OCI-LY7 (cell line): Measurements from ENCODE around the gene CDC37L1. TPM values are rescaled to one million over a fixed set of nuclear protein-coding genes. Genes with fewer than 3 reads are reported as not detected.

Source experiments
- BruUV-seq: library from RNA; stranded (reverse); fragments of 400-500 nt; replicated peaks from 2 replicates; lab custom pipeline; 2021; lab: Mats Ljungman, UMichigan
- CTCF ChIA-PET: fragments of 300-600 bp; sonication (Branson Sonifier 250); formaldehyde crosslinking; loops from one replicate; lab custom pipeline; 2022; ENCODE audit warnings: antibody characterized with exemption; ENCODE audit not compliant: unreplicated experiment; lab: Charles Lee
- POLR2A ChIA-PET: fragments of 300-600 bp; sonication (Branson Sonifier 250); formaldehyde crosslinking; loops from one replicate; lab custom pipeline; 2022; ENCODE audit warnings: antibody characterized with exemption; lab: Charles Lee
- DNase-seq: peaks from one replicate; pipeline ENCODE4 v3.0.0-alpha.2; 2015; ENCODE audit warnings: low spot score
- H2AFZ ChIP-seq: fragments of 200-600 bp; sonication (generic), shearing (Covaris generic); 2 replicates; pipeline ENCODE4 v1.6.1; 2014; ENCODE audit warnings: mild to moderate bottlenecking, antibody characterized with exemption, low read length, moderate library complexity
- H3K27ac ChIP-seq: fragments of 200-600 bp; sonication (generic); 2 replicates; pipeline ENCODE4 v1.5.1; 2014; ENCODE audit warnings: mixed run types, low read depth, mild to moderate bottlenecking, moderate library complexity, low read length, inconsistent platforms; ENCODE audit not compliant: poor library complexity, severe bottlenecking
- H3K36me3 ChIP-seq: fragments of 200-600 bp; sonication (generic); 2 replicates; pipeline ENCODE4 v1.6.1; 2014; ENCODE audit warnings: mild to moderate bottlenecking, antibody characterized with exemption, low read length, moderate library complexity, mixed read lengths; ENCODE audit not compliant: insufficient read depth
- H3K4me1 ChIP-seq: fragments of 200-600 bp; sonication (generic); 2 replicates; pipeline ENCODE4 v1.5.1; 2014; ENCODE audit warnings: mild to moderate bottlenecking, low read length; ENCODE audit not compliant: insufficient read depth, poor library complexity, severe bottlenecking
- H3K4me2 ChIP-seq: fragments of 200-600 bp; sonication (generic); 2 replicates; pipeline ENCODE4 v1.6.1; 2014; ENCODE audit warnings: mild to moderate bottlenecking, low read length
- H3K4me3 ChIP-seq: fragments of 200-600 bp; sonication (generic); 2 replicates; pipeline ENCODE4 v1.5.1; 2014; ENCODE audit warnings: mild to moderate bottlenecking, low read depth, low read length; ENCODE audit not compliant: poor library complexity, severe bottlenecking
- H3K79me2 ChIP-seq: fragments of 200-600 bp; sonication (generic); 2 replicates; pipeline ENCODE4 v1.6.1; 2016; ENCODE audit warnings: low read depth, mild to moderate bottlenecking, low read length, moderate library complexity, mixed read lengths; ENCODE audit not compliant: insufficient read depth
- H3K9me2 ChIP-seq: fragments of 200-600 bp; sonication (generic); 2 replicates; pipeline ENCODE4 v1.6.1; 2016; ENCODE audit warnings: mild to moderate bottlenecking, low read length, mixed read lengths; ENCODE audit not compliant: insufficient read depth
- H3K9me3 ChIP-seq: fragments of 200-600 bp; sonication (generic); 2 replicates; pipeline ENCODE4 v1.6.1; 2014; ENCODE audit warnings: mild to moderate bottlenecking, mixed run types, low read length, mixed read lengths
- H4K20me1 ChIP-seq: fragments of 200-600 bp; sonication (generic); 2 replicates; pipeline ENCODE4 v1.6.1; 2014; ENCODE audit warnings: mild to moderate bottlenecking, antibody characterized with exemption, low read length, moderate library complexity, mixed read lengths; ENCODE audit not compliant: insufficient read depth
- EZH2phosphoT487 ChIP-seq: fragments of 200-600 bp; sonication (generic); IDR thresholded peaks from 2 replicates; pipeline ENCODE4 v1.6.1; 2018; ENCODE audit warnings: low read depth, borderline replicate concordance, mild to moderate bottlenecking, mixed run types, antibody characterized with exemption, low read length, moderate library complexity, mixed read lengths
- intact Hi-C: fragments of 100-400 bp; cut with micrococcal nuclease; formaldehyde crosslinking; loops from one replicate; pipeline ENCODE4 v1.10.0; 2022; ENCODE audit not compliant: unreplicated experiment
- total RNA-seq, 2 experiments: library from RNA; depleted of rRNA in 1 of 2; stranded (reverse); fragments of >200 nt in 1 of 2; shearing (Covaris generic) in 1 of 2; gene quantifications; 2 replicates each; pipeline ENCODE4 v1.2.3, GENCODE V29; 2014 to 2022
- TF ChIP-seq, protein P1 (sequence below): fragments of 200-600 bp; sonication (generic); conservative IDR thresholded peaks from 2 replicates; pipeline ENCODE4 v1.5.1; 2014; ENCODE audit warnings: mild to moderate bottlenecking, antibody characterized with exemption, low read length, moderate library complexity, mixed read lengths

Gene CDC37L1
- total RNA-seq, 2 experiments from 2014 or later, result 9.3 to 11.7 TPM

DNA sequence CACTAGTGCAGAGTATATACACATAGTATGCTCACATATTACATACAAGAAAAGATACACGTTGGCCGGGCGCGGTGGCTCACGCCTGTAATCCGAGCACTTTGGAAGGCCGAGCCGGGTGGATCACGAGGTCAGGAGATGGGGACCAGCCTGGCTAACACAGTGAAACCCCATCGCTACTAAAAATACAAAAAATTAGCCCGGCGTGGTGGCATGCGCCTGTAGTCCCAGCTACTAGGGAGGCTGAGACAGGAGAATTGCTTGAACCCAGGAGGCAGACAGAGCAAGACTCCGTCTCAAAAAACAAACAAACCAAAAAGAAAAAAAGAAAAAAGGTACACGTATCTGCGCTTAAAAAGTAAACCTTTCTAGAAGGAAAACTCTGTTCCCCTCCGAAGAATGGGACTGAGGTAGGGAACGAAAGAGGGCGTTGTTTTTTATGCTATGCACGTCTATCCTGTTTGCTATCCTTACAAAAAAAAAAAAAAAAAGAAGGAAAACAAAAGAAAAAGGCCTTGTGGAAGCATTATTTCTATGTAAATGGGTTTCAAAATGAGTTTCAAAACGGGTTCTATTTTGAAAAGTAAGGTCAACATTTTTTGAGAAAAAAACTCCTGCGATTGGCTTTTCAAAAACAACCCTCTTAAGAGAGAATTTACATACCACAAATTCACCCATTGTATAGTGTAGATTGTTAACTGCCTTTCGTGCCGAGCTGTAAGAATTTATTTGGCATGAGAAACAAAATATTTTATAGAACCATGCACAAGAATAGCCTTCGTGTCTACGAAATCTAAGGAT is 60.4 kb downstream of the CDC37L1 start:
- H3K9me3 ChIP-seq, result no peaks in the 10 kb centered on the region
- peaks cover 3% of the 10 kb centered on the region; the same call in 1 of the 2 replicates for H4K20me1 ChIP-seq
- peaks cover 1% of the 10 kb centered on the region; the same call in 1 of the 2 replicates for H3K36me3 ChIP-seq
- TF ChIP-seq, protein P1, sequence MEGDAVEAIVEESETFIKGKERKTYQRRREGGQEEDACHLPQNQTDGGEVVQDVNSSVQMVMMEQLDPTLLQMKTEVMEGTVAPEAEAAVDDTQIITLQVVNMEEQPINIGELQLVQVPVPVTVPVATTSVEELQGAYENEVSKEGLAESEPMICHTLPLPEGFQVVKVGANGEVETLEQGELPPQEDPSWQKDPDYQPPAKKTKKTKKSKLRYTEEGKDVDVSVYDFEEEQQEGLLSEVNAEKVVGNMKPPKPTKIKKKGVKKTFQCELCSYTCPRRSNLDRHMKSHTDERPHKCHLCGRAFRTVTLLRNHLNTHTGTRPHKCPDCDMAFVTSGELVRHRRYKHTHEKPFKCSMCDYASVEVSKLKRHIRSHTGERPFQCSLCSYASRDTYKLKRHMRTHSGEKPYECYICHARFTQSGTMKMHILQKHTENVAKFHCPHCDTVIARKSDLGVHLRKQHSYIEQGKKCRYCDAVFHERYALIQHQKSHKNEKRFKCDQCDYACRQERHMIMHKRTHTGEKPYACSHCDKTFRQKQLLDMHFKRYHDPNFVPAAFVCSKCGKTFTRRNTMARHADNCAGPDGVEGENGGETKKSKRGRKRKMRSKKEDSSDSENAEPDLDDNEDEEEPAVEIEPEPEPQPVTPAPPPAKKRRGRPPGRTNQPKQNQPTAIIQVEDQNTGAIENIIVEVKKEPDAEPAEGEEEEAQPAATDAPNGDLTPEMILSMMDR, result no peak
- no peak for TF ChIP-seq EZH2phosphoT487
- H3K4me2 ChIP-seq, result peak overlapping the region; percentile 76
- intact Hi-C loops, result loop anchor here (1.0 to 5.0 kb wide), 5 partner anchors 53 to 698 kb away; partner anchors contain the start of genes CDC37L1, PLGRKT, PLPP6 and RCL1
- TSS peak; percentile 74 for BruUV-seq
- peak overlapping the region; percentile 89; the same call in 1 of the 2 replicates for H2AFZ ChIP-seq
- no peaks in the 10 kb centered on the region for H3K9me2 ChIP-seq
- peaks cover 49% of the 10 kb centered on the region for H3K79me2 ChIP-seq
- H3K4me3 ChIP-seq, result peak overlapping the region; percentile 86
- peaks cover 23% of the 10 kb centered on the region for H3K4me1 ChIP-seq
- POLR2A ChIA-PET, result interaction anchor here (0.6 to 2.6 kb wide), 15 partner anchors 21 to 698 kb away, joined by 3 to 10 read pairs (median 3); partner anchors contain the start of genes PLGRKT and PLPP6
- H3K27ac ChIP-seq, result peak overlapping the region; percentile 61
- peak; percentile 19 for DNase-seq
- CTCF ChIA-PET, result interaction anchor here (1.4 kb wide), 1 partner anchor 9 kb away, joined by 3 read pairs; no protein-coding TSS in a partner anchor

DNA sequence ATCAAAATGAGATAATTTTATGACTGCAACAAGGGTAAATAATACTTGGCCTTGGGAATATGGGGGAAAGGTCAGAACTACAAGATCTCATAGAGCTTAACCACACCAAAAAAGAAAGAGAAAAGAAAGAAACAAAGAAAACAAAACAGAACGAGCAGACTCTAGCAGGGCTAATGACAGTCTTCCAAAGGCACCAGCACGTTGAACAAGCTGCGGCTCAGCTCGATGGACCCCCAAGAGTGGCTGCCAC is 60.9 kb downstream of the CDC37L1 start:
- no peak for TF ChIP-seq EZH2phosphoT487
- TF ChIP-seq, protein P1, result no peak
- no TSS peak for BruUV-seq
- H3K27ac ChIP-seq, result peak overlapping the region; percentile 61
- H2AFZ ChIP-seq, result peak overlapping the region; percentile 89
- peaks cover 47% of the 10 kb centered on the region for H3K79me2 ChIP-seq
- H3K36me3 ChIP-seq, result no peaks in the 10 kb centered on the region
- H3K4me3 ChIP-seq, result peak overlapping the region; percentile 86
- H3K9me2 ChIP-seq, result no peaks in the 10 kb centered on the region
- H4K20me1 ChIP-seq, result peaks cover 3% of the 10 kb centered on the region; the same call in 1 of the 2 replicates
- DNase-seq, result no peak
- CTCF ChIA-PET, result interaction anchor here (0.5 to 1.4 kb wide), 2 partner anchors 9 to 20 kb away, joined by 3 read pairs; no protein-coding TSS in a partner anchor
- intact Hi-C loops, result loop anchor here (1.0 to 5.0 kb wide), 5 partner anchors 52 to 697 kb away; partner anchors contain the start of genes CDC37L1, PLGRKT, PLPP6 and RCL1
- POLR2A ChIA-PET, result interaction anchor here (0.6 to 2.6 kb wide), 17 partner anchors 8 to 743 kb away, joined by 3 to 10 read pairs (median 4); partner anchors contain the start of genes PLGRKT, PLPP6 and RCL1
- peak overlapping the region; percentile 76 for H3K4me2 ChIP-seq
- H3K4me1 ChIP-seq, result peaks cover 23% of the 10 kb centered on the region
- H3K9me3 ChIP-seq, result no peaks in the 10 kb centered on the region
